Dermis blood vessel endothelial cell (primary cell): ENCODE measurements around the gene SUSD2. TPM values are rescaled to one million over a fixed set of nuclear protein-coding genes. Genes with fewer than 3 reads are reported as not detected.
"Not testable (repeated sequence)": the region's sequence is repeated elsewhere in the genome, so short reads cannot be mapped to it uniquely, and the experiment has no call there.

Experiments used
- DNase-seq: peaks from one replicate; pipeline ENCODE4 v3.0.0; 2010
- total RNA-seq: library from RNA; depleted of rRNA; stranded (reverse); fragments of >200 nt; gene quantifications from 2 replicates; pipeline ENCODE4 v1.2.3, GENCODE V29; 2014

SUSD2 gene, protein sequence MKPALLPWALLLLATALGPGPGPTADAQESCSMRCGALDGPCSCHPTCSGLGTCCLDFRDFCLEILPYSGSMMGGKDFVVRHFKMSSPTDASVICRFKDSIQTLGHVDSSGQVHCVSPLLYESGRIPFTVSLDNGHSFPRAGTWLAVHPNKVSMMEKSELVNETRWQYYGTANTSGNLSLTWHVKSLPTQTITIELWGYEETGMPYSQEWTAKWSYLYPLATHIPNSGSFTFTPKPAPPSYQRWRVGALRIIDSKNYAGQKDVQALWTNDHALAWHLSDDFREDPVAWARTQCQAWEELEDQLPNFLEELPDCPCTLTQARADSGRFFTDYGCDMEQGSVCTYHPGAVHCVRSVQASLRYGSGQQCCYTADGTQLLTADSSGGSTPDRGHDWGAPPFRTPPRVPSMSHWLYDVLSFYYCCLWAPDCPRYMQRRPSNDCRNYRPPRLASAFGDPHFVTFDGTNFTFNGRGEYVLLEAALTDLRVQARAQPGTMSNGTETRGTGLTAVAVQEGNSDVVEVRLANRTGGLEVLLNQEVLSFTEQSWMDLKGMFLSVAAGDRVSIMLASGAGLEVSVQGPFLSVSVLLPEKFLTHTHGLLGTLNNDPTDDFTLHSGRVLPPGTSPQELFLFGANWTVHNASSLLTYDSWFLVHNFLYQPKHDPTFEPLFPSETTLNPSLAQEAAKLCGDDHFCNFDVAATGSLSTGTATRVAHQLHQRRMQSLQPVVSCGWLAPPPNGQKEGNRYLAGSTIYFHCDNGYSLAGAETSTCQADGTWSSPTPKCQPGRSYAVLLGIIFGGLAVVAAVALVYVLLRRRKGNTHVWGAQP
- 0.34 and 0.60 TPM in 2 replicates for total RNA-seq

DNA sequence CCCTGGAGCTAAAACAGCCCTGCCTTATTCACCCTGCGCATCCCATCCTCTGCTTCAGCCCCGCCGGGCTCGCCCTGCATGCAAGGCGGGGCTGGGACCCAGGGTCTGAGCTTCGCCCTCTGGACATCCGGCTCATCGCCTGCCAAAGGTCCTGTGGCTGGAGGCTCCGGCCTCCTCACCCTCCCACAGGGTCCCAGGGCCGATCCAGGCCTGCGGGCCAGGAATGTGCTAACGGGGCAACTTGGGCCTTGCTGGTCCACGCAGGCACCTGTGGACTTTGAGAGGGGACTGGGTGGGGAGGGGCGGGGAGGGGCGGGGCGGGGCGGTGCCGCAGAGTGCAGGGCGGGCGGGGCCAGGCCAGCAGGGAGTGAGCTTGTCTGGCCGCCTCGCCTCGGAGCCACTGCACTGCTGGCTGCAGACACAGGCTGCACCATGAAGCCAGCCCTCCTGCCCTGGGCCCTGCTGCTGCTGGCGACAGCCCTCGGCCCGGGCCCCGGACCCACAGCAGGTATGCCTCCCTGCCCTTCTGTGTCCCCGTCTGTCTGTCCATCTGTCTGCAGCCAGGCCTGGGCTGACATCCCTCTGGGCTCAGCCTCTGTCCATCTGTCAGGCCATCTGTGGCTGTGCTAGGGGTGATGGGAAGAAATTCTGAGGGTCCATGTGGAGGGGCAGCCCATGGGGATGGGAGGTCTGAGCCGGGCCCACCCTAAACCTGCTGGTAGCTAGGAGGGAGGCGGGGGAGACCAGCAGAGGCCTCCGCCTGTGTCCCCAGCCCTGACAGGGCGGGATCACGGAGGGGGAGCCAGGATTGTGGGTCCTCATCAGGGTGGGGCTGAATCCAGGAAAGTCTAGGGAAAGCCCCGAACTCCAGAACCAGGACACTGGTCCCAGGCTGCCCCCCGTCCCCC lies at the start of gene SUSD2:
TSS of gene SUSD2 (plus strand) at position 400 of the 908 bp plus-strand sequence. CDS start at position 433, 33 bp downstream.
- no peak for DNase-seq

DNA sequence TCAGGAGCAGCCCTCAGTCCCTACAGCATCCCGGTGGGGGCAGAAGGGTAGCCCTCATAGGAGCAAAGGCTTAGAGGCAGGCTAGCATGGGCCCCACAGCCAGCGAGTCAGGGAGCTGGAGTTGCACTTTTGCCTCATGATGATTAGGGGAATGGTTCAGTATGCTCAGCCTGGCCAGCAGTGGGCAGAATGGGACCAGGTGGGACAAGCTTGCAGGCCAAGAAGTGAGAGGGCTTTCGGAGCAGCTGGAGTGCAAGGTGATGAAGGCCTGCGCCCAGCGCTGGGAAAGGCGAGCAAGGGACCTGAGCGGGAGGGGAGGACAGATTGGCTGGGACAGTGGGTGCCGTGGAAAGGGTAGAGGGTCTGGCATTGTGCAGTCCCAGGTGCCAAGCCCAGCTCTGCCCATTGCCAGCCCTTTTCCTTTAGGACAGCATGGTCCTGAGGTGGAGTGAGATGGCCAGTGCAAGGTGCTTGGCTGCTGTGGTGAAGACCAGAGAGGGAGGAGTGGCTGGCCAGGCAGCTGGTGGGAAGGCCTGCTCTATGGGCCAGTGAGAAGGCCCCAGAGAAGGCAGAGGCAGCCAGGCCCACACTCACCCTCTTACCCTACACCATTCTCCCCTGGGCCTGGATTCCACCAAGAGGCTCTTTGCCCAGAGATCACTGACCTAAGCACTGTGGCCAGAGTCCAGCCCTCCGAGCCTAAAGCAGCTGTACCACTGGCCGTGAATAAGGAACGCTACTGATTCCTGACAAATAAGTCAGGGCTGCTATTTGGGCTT lies 47.9 kb upstream of the SUSD2 start:
- no peak for DNase-seq

DNA sequence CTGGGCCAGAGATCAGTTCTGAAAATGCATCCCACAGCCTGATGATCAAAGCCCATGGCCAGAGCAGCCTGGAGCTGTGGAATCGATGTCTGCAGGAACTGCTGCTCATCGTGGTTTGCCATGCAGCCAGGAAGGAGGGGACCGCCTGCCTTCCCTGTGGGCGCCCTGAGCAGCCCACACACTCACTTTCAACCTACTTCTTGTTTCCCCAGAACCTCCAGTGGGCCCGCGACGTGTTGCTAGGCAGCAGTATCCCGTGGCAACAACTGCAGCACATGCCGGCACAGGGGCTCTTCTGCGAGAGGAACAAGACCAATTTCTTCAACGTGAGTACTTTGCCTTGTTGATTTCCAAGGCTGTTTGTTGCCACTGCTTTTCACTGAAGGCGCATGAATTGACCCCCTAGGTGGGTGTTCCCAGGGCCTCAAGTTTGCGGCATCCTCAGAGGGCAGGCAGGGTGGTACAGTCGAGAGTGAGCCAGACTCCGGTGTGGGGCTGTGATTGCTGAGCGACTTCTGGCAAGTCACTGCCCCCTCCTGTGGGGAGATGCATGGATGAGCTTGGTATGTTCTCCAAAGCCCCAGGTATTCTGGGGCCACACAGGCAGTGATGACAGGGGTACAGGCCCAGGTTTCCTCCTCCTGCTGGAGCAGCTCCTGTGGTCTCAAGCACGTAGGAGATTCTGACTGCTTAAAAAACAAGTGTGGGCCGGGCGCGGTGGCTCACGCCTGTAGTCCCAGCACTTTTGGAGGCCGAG lies 47.0 kb upstream of the SUSD2 start:
- DNase-seq, result no peak

DNA sequence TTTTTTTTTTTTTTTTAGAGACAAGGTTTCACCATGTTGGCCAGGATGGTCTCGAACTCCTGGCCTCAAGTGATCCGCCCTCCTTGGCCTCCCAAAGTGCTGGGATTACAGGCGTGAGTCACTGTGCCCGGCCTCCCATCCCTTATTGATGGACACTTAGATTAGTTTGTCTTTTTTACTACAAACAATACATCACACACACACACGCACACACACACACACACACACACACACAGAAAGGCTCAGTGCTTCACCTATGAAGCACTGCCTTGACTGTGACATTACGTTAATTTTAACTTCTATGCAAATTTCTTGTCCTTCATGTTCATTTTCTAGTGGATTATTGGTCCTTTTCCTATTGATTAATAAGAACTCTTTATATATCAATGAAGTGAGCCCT lies 44.8 kb upstream of the SUSD2 start:
- DNase-seq, result not testable (repeated sequence)

DNA sequence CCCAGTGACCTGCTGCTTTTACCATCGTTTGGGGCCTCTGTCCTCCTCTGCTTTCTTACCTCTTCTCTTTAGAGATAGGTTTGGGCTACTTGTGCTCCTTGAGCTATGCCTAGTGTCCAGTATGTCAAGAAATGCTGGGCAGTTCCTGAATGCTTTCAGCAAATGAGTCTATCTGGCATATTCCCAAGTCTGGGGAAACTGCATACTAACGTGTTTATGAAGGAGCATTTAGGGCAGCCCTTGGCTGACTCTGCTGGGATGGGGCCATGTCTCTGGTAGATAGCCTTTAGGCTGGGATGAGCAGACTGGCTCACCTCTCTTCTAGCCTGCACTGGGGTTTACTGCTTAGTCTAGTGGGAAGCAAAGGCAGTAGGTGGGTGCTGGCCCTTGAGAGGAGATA lies 43.7 kb upstream of the SUSD2 start:
- peak; percentile 44 for DNase-seq

DNA sequence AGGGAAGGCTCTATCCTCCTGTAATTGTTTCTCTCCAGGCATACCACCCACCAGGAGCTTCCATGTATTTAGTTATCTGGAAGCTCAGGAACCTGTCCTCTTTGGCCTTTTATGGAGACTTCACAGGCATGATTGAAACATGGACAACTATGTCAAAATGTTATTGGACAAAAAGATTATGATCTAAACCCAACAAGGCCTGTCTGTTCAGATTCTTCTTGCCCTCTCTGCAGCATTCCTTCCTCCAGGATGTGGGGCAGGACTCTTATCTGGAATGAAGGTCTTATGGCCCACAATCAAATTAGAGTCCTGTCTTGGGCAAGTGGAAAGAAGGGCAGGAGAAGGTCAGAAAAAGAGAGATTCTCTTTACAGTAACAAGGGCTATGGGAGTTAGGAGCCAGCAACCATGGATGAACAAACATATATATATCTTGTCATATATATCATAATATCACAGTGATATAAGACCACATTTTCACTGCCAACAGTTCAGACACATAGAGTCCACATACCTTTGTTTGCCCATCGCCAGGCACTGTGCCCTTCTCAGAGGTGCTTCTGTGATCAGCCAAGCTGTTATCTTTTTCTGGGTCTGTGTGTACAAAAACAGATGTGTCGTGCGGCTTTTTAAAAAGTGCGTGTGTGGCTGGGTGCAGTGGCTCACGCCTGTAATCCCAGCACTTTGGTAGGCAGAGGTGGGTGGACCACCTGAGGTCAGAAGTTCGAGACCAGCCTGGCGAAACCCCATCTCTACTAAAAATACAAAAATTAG lies 42.5 kb upstream of the SUSD2 start:
- no peak for DNase-seq

DNA sequence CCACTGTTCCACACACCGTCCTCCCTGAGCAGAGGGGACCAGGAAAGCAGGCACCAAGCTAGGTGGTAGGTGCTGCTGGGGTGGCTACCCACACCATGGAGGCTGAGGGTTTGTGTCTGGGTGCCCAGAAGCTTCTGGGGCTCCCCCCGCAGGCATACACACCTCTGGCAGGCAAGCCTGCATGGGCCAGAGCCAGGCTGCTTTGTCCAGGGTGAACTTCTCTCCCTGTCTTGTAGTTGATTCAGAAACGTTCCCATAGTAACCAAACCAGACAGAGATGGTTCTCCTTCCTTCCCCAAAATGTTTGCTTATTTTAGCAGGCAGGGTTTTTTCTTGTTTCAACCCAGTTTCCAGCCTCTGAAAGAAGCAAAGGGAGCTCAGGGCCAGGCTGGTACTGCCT lies 40.9 kb upstream of the SUSD2 start:
- no peak for DNase-seq

DNA sequence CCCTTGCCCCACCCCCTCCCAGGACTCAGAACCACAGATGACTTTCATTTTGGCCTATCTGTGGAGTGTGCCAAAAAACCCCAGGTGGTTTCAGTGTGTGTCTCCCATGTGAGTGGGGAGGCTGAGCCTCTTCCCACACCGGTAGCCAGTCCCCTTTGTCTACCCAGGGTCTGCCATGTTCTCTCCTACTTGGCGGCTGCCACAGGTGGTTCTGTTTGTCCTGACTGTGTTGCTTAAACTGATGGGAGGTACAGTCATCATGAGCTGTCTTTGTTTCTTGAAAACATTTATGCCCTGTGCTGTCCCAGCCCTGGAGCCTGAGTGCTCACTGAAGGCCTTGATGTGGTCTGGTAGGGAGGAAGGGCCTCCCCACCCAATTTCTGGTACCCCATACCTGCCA lies 39.7 kb upstream of the SUSD2 start:
- no peak for DNase-seq

DNA sequence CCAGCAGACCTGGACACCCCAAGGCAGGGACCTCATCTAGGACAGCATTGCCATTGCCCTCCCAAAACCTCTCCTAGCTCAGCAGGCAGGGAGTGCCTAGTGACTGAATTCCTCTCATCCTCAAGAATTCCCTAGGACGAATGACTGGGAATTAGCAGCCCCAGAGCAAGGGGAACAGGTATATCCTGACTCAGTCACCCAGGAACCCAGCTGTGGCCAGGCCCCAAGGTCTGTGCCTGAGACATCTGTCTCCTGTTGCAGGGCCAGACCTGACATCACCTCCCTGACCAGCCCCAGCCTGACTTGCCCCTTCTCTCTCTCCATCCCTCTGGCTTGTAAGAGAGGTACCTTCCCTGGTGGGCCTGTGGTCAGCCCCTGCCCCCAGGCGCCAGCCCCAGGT lies 39.0 kb upstream of the SUSD2 start:
- DNase-seq, result no peak

DNA sequence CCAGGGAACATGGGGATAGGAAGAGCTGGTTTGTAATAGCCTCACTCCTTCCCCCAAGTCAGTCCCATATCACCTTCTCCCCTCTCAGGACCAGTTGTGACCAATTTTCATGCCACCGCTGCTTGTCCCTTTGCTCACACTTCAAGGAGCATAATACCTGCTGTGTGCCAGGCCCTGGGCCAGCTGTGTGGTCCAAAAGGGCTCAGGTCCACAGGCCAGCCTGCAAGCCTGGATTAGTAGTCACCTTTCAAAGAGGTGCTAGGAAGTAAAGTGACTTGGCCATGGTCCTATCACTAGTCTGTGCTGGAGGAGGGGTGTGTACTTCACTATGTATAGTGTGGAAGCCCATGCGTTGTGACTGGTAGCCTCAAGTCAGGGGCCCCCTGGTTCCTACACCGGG lies 38.5 kb upstream of the SUSD2 start:
- DNase-seq, result no peak

DNA sequence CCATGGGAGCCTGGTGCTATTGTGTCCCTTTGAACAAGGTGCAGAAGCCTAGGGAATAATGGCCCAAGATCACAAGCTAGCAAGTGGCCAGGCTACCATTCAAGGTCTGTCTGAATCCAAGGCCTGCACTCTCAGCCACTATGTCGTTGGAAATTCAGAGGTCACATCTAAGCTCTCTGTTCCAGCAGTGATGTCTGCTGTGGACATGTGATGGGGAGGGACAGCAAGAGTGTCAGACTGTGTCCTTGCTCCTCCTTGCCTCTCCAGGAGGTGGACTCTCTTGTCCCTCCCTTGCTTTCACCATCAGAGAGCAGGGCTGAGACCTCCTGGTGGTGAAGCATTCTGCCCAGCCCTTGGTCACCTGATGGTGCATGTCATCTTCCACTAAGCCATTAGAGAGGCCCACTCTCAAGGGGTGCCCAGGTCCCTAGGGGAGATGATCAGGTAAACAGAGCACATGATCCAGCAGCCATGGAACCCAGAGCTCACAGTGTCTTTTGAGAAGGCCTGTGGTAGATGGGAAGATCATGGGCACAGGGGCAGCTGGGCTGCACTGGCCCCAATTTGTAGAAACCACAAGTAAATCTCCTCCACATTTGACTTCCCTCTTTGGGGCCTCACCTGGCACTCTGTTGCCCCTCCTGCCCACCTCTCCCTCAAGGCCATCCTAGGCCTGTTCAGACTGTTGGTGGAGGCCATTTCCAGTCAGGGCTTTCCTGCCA lies 37.1 kb upstream of the SUSD2 start:
- no peak for DNase-seq

DNA sequence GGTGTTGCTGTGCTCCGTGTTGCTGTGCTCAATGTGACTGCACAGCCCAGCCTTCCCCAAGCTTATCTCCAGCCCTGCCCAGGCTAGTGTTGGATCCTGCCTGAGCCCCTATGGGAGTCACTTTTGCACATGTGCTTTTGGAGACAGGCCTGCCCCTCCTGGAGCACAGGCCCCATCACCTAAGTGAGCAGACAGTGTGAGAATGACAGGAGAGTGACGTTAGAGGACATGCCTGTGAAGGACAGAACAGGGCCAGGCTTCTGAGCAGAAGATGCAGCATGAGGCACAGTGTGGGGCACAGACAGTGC lies 36.6 kb upstream of the SUSD2 start:
- DNase-seq, result no peak

DNA sequence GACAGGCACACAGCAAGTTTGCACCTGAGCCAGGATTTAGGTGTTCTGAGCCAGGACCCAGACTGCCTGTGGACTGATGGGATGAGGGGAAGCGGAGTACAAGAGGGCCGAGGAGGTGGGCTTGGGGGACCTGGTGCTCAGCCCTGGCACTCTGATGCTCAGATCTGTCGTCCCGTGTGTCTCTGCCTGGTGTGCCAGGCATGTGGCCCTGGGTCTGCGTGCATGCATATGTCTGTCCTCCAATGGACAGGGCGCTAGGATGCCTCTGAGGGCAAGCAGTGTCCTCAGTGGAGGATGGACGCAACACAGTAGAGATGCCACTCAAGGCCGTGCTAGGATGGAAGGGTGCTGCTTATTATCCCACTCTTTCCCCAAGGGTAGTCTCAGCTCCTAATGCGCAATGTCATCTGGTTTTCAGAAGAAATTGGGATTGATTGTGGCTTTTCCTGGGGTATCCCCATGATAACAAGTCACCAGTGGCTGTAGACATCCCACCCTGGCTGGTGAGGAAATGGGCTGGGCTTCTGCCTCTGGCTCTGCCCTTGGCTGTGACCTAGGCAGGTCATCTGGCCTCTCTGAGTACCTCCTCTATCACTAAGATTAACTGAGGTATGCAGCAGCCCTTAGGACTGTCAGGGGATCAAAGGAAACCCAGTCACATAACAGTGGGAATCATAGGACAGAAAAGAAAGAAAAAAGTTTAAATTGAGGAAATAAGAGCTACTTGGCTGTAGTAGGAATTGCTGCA lies 35.7 kb upstream of the SUSD2 start:
- DNase-seq, result no peak

DNA sequence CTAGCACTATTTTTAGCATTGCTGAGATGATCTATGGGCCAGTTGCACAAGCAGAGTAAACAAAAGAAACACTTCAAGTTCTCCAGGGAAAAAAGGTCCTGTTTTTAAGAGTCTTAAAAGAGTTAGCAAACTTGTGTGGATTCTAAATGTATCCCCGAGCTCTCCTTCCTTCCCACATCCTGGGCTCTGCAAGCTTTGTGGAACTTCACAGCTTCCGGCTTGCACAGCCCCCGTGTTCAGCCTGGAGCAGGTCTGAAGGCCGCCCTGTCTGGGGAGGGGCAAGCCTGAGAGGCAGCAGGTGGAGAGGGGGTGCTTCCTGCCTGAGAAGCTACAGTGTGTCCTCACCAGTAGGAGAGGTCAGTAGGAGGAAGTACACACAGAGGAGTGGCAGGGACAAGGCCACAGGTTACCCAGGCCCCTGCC lies 35.1 kb upstream of the SUSD2 start:
- peak; percentile 27 for DNase-seq

DNA sequence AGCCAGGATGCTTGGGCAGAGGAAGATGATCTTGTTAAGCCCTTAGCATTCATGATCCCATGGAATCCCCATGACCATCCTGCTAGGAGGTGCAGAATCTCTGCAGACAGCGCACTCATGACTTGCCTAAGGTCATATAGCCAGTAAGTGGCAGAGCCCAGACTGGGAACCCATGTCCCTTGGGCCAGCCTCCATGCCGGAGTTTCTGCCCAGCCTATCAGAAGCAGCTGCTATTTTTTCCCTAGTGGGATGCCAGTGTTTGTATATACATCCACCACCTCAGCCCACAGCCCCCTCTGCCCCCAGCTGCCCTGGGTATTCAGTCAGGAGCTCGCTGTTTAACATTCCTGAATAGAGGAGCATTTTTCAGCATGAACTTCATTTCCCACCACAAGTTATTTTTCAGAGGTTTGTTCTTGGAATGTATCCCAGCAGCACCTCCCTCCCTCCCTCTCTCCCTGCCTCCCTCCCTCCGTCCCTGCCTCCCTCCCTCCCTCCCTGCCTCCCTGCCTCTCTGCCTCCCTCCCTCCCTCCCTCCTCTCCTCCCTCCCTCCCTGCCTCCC lies 34.4 kb upstream of the SUSD2 start:
- peak; percentile 20 for DNase-seq

DNA sequence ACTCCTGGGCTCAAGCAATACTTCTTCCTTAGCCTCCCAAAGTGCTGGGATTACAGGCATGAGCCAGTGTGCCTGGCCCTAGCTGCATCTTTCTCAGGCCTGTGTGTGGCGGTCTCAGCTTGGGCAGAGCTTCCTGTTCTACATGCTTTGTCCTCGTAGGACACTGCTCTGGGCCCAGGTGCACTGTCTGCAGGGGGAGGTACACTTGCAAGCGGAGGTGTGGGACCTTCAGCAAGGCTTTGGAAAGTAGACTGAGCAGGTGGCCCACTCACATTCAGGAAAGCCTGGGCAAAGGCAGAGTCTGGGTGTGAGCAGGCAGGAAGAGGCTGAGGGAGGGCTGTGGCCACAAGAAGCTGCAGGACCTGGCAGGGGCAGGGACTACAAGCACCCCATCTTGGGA lies 33.6 kb upstream of the SUSD2 start:
- no peak for DNase-seq

DNA sequence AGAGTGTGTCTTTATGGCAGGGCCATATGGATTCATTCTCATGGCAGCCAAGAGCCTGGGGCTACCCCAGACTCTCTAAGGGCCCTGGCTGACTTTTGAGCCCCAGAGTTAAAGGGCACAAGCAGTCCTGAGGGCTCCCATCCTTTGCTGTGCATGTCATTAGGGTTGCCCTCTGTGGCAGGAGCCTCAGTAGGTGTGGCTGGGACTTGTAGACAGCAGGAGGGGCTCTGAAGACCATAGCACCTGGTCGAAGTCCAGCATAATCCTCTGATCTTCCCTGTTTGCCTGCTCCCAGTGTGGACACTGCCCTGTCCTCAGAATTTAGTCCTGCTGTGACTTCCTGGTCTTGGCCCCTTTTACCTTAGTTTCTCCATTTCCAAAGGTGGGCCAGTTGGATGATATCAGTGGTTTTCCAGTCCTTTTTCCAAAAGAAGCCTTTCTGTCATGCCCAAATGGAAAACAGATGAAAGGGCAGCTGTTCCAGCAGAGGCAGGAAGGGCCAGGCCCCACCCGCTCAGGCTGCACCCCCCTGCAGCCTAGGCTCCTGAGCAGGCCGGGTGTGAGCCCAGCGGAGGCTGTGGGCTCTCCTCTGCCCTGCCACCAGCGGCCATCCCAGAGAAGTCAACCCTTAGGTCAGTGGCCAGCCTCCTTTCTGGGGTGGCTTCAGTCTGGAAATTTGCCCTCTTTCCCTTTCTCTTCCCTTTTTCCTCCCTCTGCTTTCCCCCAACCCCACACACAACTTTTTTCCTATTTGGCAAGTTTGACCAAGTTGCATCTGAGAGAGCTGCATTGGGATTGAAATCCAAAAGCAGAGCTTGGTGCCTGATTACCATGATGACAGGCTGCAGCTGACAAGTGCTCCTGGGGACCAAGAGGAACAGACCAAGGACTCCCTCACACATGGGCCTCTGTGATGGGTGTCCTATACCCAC lies 32.8 kb upstream of the SUSD2 start:
- DNase-seq, result no peak

DNA sequence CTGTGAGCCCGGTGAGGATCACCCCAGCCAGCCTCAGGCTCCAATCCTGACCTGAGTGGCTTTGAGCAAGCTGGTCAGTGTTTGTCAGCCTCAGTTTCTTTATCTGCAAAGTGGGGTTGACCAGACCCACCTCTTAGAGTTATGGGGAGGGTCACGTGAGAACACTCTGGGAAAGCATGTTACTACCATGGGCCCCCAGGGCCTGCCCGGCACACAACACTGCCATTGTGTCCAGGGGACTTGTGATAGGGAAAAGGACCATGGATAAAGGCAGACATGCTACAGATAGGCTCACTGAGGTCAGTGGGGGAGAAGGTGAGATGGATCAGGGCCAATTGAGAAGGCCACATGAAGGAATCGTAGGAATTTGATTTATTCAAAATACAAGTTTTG lies 32.1 kb upstream of the SUSD2 start:
- no peak for DNase-seq
